Astrocyte of the cerebellum (primary cell): Measurements from ENCODE around the gene CRP.

ENCODE experiments used
- DNase-seq: peaks from one replicate; pipeline ENCODE4 v3.0.0-alpha.2; 2011; ENCODE audit warnings: low read depth
- H3K4me3 ChIP-seq: 2 replicates; pipeline ENCODE4 v1.5.1; 2011; ENCODE audit warnings: mild to moderate bottlenecking, low read depth, low read length, moderate library complexity
- CTCF ChIP-seq: IDR thresholded peaks from 2 replicates; pipeline ENCODE4 v1.5.1; 2012; ENCODE audit warnings: low read length, low read depth, moderate library complexity, mild to moderate bottlenecking; ENCODE audit errors: missing control alignments
- in situ Hi-C: cut with HindIII; loops from 2 replicates; pipeline ENCODE4 v1.10.0; 2017; ENCODE audit warnings: low sequenced_read_pairs

The CRP gene

GRCh38 chr1:159663552-159663951, 50.8 kb downstream of the CRP start:
- in situ Hi-C loops = no loop called here
- no peak for DNase-seq
- TF ChIP-seq CTCF = no peak
- H3K4me3 ChIP-seq = no peak overlapping the region
